HepG2 (cell line): Measurements from ENCODE around the gene ZSCAN26. TPM values are rescaled to one million over a fixed set of nuclear protein-coding genes. Genes with fewer than 3 reads are reported as not detected.

Experiments
- CEBPB ChIP-seq: IDR thresholded peaks from 2 replicates; pipeline ENCODE4 v1.6.1; 2011; ENCODE audit warnings: low read depth, low read length, improper control_type of control experiment, borderline replicate concordance
- CENPX ChIP-seq: sonication (generic); formaldehyde crosslinking; IDR thresholded peaks from 2 replicates; pipeline ENCODE4 v1.9.0; 2021; ENCODE audit warnings: mild to moderate bottlenecking, missing genetic modification reagents, moderate library complexity
- EEA1 ChIP-seq: sonication (generic); formaldehyde crosslinking; IDR thresholded peaks from 2 replicates; pipeline ENCODE4 v1.5.1; 2020; ENCODE audit warnings: mild to moderate bottlenecking, missing genetic modification reagents, borderline replicate concordance
- EP300 ChIP-seq, 3 experiments: sonication (generic) in 1 of 3; formaldehyde crosslinking in 1 of 3; IDR thresholded peaks; 2 replicates each; pipeline versions ENCODE4 v1.5.1 to v1.6.1; 2011 to 2020; ENCODE audit warnings: low read depth in 2 of 3, low read length in 2 of 3, borderline replicate concordance in 1 of 3, improper control_type of control experiment in 1 of 3, mild to moderate bottlenecking in 1 of 3, missing genetic modification reagents in 1 of 3, moderate library complexity in 1 of 3
- ETV6 ChIP-seq: sonication (generic); formaldehyde crosslinking; conservative IDR thresholded peaks from 2 replicates; pipeline ENCODE4 v1.4.0; 2020; ENCODE audit warnings: missing genetic modification reagents
- HCFC1 ChIP-seq: fragments of 150-350 bp; IDR thresholded peaks from 2 replicates; pipeline ENCODE4 v1.6.1; 2014; ENCODE audit warnings: low read depth, low read length
- HNRNPLL ChIP-seq: fragments of 200-400 bp; formaldehyde crosslinking; IDR thresholded peaks from 2 replicates; pipeline ENCODE4 v1.6.1; 2017; ENCODE audit warnings: mild to moderate bottlenecking, low read depth, low read length; ENCODE audit not compliant: poor library complexity, severe bottlenecking
- RAD21 ChIP-seq: fragments of 450-650 bp; formaldehyde crosslinking; IDR thresholded peaks from 2 replicates; pipeline ENCODE4 v1.5.0; 2020; ENCODE audit warnings: mild to moderate bottlenecking
- REXO4 ChIP-seq: sonication (generic); formaldehyde crosslinking; IDR thresholded peaks from 2 replicates; pipeline ENCODE4 v1.8.0; 2022; ENCODE audit warnings: missing genetic modification reagents, mild to moderate bottlenecking, borderline replicate concordance
- SALL1 ChIP-seq: sonication (generic); formaldehyde crosslinking; IDR thresholded peaks from 2 replicates; pipeline ENCODE4 v1.8.0; 2022; ENCODE audit warnings: mild to moderate bottlenecking, missing genetic modification reagents
- TBL1XR1 ChIP-seq: fragments of 150-350 bp; IDR thresholded peaks from 2 replicates; pipeline ENCODE4 v1.6.1; 2014; ENCODE audit warnings: borderline replicate concordance, low read length; ENCODE audit not compliant: partially characterized antibody
- ZNF235 ChIP-seq: sonication (generic); formaldehyde crosslinking; IDR thresholded peaks from 2 replicates; pipeline ENCODE4 v1.8.1; 2023; ENCODE audit warnings: mild to moderate bottlenecking, missing genetic modification reagents, borderline replicate concordance
- ZNF441 ChIP-seq: sonication (generic); formaldehyde crosslinking; IDR thresholded peaks from 2 replicates; pipeline ENCODE4 v1.7.0; 2021; ENCODE audit warnings: missing genetic modification reagents, borderline replicate concordance
- ZNF772 ChIP-seq: sonication (generic); formaldehyde crosslinking; IDR thresholded peaks from 2 replicates; pipeline ENCODE4 v1.5.0; 2020; ENCODE audit warnings: mild to moderate bottlenecking, missing genetic modification reagents
- ZNF879 ChIP-seq: sonication (generic); formaldehyde crosslinking; IDR thresholded peaks from 2 replicates; pipeline ENCODE4 v1.8.1; 2023; ENCODE audit warnings: missing genetic modification reagents
- ZSCAN30 ChIP-seq: sonication (generic); formaldehyde crosslinking; IDR thresholded peaks from 2 replicates; pipeline ENCODE4 v1.5.0; 2020; ENCODE audit warnings: mild to moderate bottlenecking, missing genetic modification reagents
- polyA plus RNA-seq, 8 experiments: library from polyadenylated mRNA; depleted of rRNA in 3 of 8; stranded (reverse) in 7 of 8; unstranded in 1 of 8; fragments of >200 nt; fragmentation: Illumina TruSeq in 4 of 8; extraction: Trizol in 4 of 8; gene quantifications; 2 replicates each; pipeline versions ENCODE4 v1.2.1 to v1.2.3, GENCODE V29; 2011 to 2016; ENCODE audit warnings: low read depth in 4 of 8, missing spikeins in 1 of 8, mixed read lengths in 1 of 8; ENCODE audit not compliant: insufficient read depth in 1 of 8
- total RNA-seq, 5 experiments: library from RNA; depleted of rRNA; stranded (reverse); fragments of >200 nt; fragmentation: Illumina TruSeq; extraction: Trizol; gene quantifications; 2 replicates each; pipeline ENCODE4 v1.2.3, GENCODE V29; 2016; ENCODE audit warnings: low read depth in 1 of 5
- TF ChIP-seq, protein P1 (sequence below): sonication (generic); formaldehyde crosslinking; IDR thresholded peaks from 2 replicates; pipeline ENCODE4 v1.4.0; 2020; ENCODE audit warnings: missing genetic modification reagents
- TF ChIP-seq, protein P2 (sequence below): sonication (generic); formaldehyde crosslinking; IDR thresholded peaks from 2 replicates; pipeline ENCODE4 v1.8.0; 2023; ENCODE audit warnings: mild to moderate bottlenecking, missing genetic modification reagents
- TF ChIP-seq, protein P3 (sequence below): sonication (generic); formaldehyde crosslinking; IDR thresholded peaks from 2 replicates; pipeline ENCODE4 v1.4.0; 2020; ENCODE audit warnings: missing genetic modification reagents

Gene ZSCAN26
- total and polyA plus RNA-seq, 2 of the 13 experiments (the other 11 are each of a cell fraction or from before 2014, with no cell fraction given) = 12.0 to 15.6 TPM

DNA sequence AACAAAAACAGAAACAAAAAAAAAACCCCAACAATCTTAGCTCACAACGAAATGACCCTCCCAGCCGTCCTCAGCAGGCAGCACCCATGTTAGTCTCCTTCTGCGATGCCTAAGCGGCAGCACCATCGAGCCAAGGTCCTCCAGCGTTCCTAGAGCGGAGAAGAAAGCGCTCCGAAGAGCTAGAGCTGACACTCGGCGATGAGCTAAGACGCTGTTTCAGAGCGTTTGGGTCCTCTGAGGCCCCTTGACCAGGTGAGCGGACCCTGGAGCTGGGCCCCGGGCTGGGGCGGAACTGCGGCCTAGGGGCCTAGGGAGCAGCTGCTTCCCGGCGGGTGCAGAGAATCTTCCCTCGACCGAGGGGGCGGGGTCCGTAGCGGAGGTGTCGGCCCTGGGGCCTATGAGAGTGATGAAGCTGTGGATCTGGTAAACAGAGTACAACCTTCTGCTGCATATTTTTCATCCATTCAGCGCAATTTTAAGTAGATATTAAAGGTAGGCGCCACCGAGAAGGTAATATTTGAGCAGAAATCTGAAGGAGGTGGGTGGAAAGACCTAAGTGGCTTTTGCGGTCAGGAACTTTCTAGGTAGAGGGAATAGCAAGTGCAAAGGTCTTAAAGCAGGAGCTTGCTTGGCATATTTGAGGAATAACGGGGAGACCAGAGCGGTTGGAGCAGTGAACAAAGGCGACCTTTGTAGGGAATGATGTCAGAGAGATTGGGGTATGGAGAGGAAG lies at the start of gene ZSCAN26 (continued):
- TF ChIP-seq ETV6 (peak; percentile 76; the same call in 1 of the 2 replicates), ZSCAN30 (CRISPR knock-in tag) (no peak), EP300 (IDR thresholded peaks at IDR 0.05; ENCODE audit: low read depth in 2 of 2, low read length in 2 of 2) (peak; percentile 3 to 44; a peak in 1 of 4 replicates), EP300 (CRISPR knock-in tag; IDR thresholded peaks at IDR 0.05; ENCODE audit: borderline replicate concordance) (peak; percentile 62; the same call in 1 of the 2 replicates), REXO4 (CRISPR knock-in tag) (no peak), ZNF772 (CRISPR knock-in tag) (peak; percentile 67; the same call in 1 of the 2 replicates), ZNF235 (peak; percentile 36; the same call in 1 of the 2 replicates), EEA1 (CRISPR knock-in tag) (no peak), SALL1 (CRISPR knock-in tag) (peak; percentile 96), HCFC1 (no peak), ZNF441 (CRISPR knock-in tag) (no peak; the same call in 1 of the 2 replicates), CEBPB (no peak), ZNF879 (CRISPR knock-in tag) (no peak; the same call in 1 of the 2 replicates), RAD21 (CRISPR knock-in tag) (no peak; the same call in 1 of the 2 replicates), HNRNPLL (peak; percentile 68), TBL1XR1 (no peak), CENPX (CRISPR knock-in tag) (no peak)
- TF ChIP-seq, protein P1, sequence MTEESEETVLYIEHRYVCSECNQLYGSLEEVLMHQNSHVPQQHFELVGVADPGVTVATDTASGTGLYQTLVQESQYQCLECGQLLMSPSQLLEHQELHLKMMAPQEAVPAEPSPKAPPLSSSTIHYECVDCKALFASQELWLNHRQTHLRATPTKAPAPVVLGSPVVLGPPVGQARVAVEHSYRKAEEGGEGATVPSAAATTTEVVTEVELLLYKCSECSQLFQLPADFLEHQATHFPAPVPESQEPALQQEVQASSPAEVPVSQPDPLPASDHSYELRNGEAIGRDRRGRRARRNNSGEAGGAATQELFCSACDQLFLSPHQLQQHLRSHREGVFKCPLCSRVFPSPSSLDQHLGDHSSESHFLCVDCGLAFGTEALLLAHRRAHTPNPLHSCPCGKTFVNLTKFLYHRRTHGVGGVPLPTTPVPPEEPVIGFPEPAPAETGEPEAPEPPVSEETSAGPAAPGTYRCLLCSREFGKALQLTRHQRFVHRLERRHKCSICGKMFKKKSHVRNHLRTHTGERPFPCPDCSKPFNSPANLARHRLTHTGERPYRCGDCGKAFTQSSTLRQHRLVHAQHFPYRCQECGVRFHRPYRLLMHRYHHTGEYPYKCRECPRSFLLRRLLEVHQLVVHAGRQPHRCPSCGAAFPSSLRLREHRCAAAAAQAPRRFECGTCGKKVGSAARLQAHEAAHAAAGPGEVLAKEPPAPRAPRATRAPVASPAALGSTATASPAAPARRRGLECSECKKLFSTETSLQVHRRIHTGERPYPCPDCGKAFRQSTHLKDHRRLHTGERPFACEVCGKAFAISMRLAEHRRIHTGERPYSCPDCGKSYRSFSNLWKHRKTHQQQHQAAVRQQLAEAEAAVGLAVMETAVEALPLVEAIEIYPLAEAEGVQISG (CRISPR knock-in tag) = peak; percentile 100
- TF ChIP-seq, protein P2, sequence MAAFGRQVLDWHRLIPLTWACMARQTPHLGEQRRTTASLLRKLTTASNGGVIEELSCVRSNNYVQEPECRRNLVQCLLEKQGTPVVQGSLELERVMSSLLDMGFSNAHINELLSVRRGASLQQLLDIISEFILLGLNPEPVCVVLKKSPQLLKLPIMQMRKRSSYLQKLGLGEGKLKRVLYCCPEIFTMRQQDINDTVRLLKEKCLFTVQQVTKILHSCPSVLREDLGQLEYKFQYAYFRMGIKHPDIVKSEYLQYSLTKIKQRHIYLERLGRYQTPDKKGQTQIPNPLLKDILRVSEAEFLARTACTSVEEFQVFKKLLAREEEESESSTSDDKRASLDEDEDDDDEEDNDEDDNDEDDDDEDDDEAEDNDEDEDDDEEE (CRISPR knock-in tag) = no peak
- TF ChIP-seq, protein P3, sequence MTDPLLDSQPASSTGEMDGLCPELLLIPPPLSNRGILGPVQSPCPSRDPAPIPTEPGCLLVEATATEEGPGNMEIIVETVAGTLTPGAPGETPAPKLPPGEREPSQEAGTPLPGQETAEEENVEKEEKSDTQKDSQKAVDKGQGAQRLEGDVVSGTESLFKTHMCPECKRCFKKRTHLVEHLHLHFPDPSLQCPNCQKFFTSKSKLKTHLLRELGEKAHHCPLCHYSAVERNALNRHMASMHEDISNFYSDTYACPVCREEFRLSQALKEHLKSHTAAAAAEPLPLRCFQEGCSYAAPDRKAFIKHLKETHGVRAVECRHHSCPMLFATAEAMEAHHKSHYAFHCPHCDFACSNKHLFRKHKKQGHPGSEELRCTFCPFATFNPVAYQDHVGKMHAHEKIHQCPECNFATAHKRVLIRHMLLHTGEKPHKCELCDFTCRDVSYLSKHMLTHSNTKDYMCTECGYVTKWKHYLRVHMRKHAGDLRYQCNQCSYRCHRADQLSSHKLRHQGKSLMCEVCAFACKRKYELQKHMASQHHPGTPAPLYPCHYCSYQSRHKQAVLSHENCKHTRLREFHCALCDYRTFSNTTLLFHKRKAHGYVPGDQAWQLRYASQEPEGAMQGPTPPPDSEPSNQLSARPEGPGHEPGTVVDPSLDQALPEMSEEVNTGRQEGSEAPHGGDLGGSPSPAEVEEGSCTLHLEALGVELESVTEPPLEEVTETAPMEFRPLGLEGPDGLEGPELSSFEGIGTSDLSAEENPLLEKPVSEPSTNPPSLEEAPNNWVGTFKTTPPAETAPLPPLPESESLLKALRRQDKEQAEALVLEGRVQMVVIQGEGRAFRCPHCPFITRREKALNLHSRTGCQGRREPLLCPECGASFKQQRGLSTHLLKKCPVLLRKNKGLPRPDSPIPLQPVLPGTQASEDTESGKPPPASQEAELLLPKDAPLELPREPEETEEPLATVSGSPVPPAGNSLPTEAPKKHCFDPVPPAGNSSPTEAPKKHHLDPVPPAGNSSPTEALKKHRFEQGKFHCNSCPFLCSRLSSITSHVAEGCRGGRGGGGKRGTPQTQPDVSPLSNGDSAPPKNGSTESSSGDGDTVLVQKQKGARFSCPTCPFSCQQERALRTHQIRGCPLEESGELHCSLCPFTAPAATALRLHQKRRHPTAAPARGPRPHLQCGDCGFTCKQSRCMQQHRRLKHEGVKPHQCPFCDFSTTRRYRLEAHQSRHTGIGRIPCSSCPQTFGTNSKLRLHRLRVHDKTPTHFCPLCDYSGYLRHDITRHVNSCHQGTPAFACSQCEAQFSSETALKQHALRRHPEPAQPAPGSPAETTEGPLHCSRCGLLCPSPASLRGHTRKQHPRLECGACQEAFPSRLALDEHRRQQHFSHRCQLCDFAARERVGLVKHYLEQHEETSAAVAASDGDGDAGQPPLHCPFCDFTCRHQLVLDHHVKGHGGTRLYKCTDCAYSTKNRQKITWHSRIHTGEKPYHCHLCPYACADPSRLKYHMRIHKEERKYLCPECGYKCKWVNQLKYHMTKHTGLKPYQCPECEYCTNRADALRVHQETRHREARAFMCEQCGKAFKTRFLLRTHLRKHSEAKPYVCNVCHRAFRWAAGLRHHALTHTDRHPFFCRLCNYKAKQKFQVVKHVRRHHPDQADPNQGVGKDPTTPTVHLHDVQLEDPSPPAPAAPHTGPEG (CRISPR knock-in tag) = peak; percentile 93; the same call in 1 of the 2 replicates
